ENCODE measurements around the gene NRM. TPM values are rescaled to one million over a fixed set of nuclear protein-coding genes. Genes with fewer than 3 reads are reported as not detected.

The NRM gene
- total RNA-seq, 2 experiments from 2014 or later, result 33.1 to 33.9 TPM

GRCh38 chr6:30717129-30717844 is 26.5 kb upstream of the NRM start, which contains the start of gene MDC1:
Gene MDC1 (minus strand): TSS chr6:30717281. CDS start chr6:30715175, 2,106 bp downstream.
- Mint-ChIP-seq H3K36me3 (peaks cover 56% of the 10 kb centered on the region), H3K27ac (peak within 1 kb of the TSS; percentile 100), H3K4me1 (peaks cover 41% of the 10 kb centered on the region), H3K4me3 (peak within 1 kb of the TSS; percentile 91), H3K9me3 (no peaks in the 10 kb centered on the region), H3K27me3 (no peaks in the 10 kb centered on the region)
- ATAC-seq (ENCODE audit: low read depth), result peak; percentile 77
- POLR2A ChIA-PET, result interaction anchor here (0.7 to 11.0 kb wide), 21 partner anchors 12 to 391 kb away, joined by 3 to 512 read pairs (median 5); partner anchors contain the start of genes ABCF1, DHX16, FLOT1 and GTF2H4
- peak; percentile 97 for DNase-seq

DNA sequence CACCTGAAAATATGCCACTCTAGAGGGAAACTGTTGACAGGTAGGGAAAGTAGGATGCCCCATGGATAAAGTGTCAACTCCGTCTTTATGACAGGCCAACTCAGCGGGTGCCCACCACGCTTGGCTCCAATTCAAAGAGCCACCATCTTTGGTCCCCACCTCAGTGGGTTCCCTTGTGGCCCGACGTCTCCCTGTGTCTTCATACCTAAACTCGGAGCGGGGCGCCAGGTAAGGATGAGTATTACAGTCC is 26.0 kb upstream of the NRM start:
- Mint-ChIP-seq H3K4me3 (peak overlapping the region; percentile 91), H3K36me3 (peaks cover 53% of the 10 kb centered on the region), H3K4me1 (peaks cover 46% of the 10 kb centered on the region), H3K27me3 (no peaks in the 10 kb centered on the region), H3K9me3 (no peaks in the 10 kb centered on the region), H3K27ac (peak overlapping the region; percentile 100)
- DNase-seq, result no peak
- POLR2A ChIA-PET, result interaction anchor here (0.7 to 11.0 kb wide), 19 partner anchors 11 to 391 kb away, joined by 3 to 512 read pairs (median 6); partner anchors contain the start of genes ABCF1, DHX16, FLOT1 and GTF2H4
- ATAC-seq (ENCODE audit: low read depth), result no peak

DNA sequence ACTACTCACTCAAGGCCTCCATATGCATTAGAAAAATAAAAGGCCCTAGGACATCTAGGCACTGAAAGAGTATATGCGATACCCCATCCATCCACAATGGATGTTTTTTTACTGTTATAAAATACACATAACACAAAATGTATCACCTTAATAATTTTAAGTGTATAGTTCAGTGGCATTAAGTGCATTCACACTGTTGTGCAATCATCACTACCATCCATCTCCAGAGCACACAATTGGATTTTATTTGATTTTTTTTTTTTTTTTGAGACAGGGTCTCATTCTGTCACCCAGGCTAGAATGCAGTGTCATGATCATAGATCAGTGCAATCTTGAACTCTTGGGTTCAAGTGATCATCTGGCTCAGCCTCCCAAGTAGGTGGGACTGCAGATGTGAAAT is 23.5 kb upstream of the NRM start:
- no peak for ATAC-seq (ENCODE audit: low read depth)
- no peak for DNase-seq
- POLR2A ChIA-PET, result interaction anchor here (3.9 to 4.1 kb wide), 2 partner anchors 26 to 31 kb away, joined by 37 to 54 read pairs; no protein-coding TSS in a partner anchor
- Mint-ChIP-seq H3K4me3 (no peak overlapping the region), H3K9me3 (no peaks in the 10 kb centered on the region), H3K36me3 (peaks cover 48% of the 10 kb centered on the region), H3K4me1 (peaks cover 53% of the 10 kb centered on the region), H3K27ac (no peak overlapping the region), H3K27me3 (no peaks in the 10 kb centered on the region)

GRCh38 chr6:30712441-30712945 is 21.7 kb upstream of the NRM start:
- DNase-seq (no peak), ATAC-seq (ENCODE audit: low read depth) (no peak)
- peaks cover 49% of the 10 kb centered on the region for H3K36me3 Mint-ChIP-seq
- POLR2A ChIA-PET, result interaction anchor here (0.8 to 3.9 kb wide), 11 partner anchors 9 to 386 kb away, joined by 3 to 54 read pairs (median 4); partner anchors contain the start of genes DHX16 and TRIM39
- H3K4me3 Mint-ChIP-seq, result peak overlapping the region; percentile 62
- H3K9me3 Mint-ChIP-seq, result no peaks in the 10 kb centered on the region
- peaks cover 40% of the 10 kb centered on the region for H3K4me1 Mint-ChIP-seq
- H3K27me3 Mint-ChIP-seq, result no peaks in the 10 kb centered on the region
- peak overlapping the region; percentile 91 for H3K27ac Mint-ChIP-seq

GRCh38 chr6:30711758-30712380 is 21.1 kb upstream of the NRM start:
- peaks cover 50% of the 10 kb centered on the region for H3K36me3 Mint-ChIP-seq
- no peaks in the 10 kb centered on the region for H3K27me3 Mint-ChIP-seq
- ATAC-seq (ENCODE audit: low read depth) (peak; percentile 86), DNase-seq (peak; percentile 57)
- H3K4me3 Mint-ChIP-seq, result peak overlapping the region; percentile 62
- POLR2A ChIA-PET, result interaction anchor here (0.8 to 3.9 kb wide), 11 partner anchors 9 to 386 kb away, joined by 3 to 54 read pairs (median 4); partner anchors contain the start of genes DHX16 and TRIM39
- H3K4me1 Mint-ChIP-seq, result peaks cover 40% of the 10 kb centered on the region
- H3K27ac Mint-ChIP-seq, result peak overlapping the region; percentile 91
- H3K9me3 Mint-ChIP-seq, result no peaks in the 10 kb centered on the region

- H3K36me3 Mint-ChIP-seq, result peaks cover 40% of the 10 kb centered on the region
- POLR2A ChIA-PET, result no interaction called here
- no peak overlapping the region for H3K27ac Mint-ChIP-seq
Observed at GRCh38 chr6:30709101-30709868, 18.5 kb upstream of the NRM start.

GRCh38 chr6:30707281-30707850 is 16.6 kb upstream of the NRM start:
- ATAC-seq (ENCODE audit: low read depth) (no peak), DNase-seq (no peak)
- H3K27ac Mint-ChIP-seq, result no peak overlapping the region
- no peaks in the 10 kb centered on the region for H3K27me3 Mint-ChIP-seq
- H3K4me3 Mint-ChIP-seq, result no peak overlapping the region
- POLR2A ChIA-PET, result interaction anchor here (4.0 kb wide), 1 partner anchor 9 kb away, joined by 17 read pairs; the partner anchor contains the start of gene MDC1
- H3K36me3 Mint-ChIP-seq, result peaks cover 29% of the 10 kb centered on the region
- no peaks in the 10 kb centered on the region for H3K9me3 Mint-ChIP-seq
- H3K4me1 Mint-ChIP-seq, result peaks cover 15% of the 10 kb centered on the region

More at GRCh38 chr6:30709101-30709868, 18.5 kb upstream of the NRM start:
- H3K4me3 Mint-ChIP-seq, result no peak overlapping the region
- H3K4me1 Mint-ChIP-seq, result peaks cover 26% of the 10 kb centered on the region
- no peaks in the 10 kb centered on the region for H3K9me3 Mint-ChIP-seq
- no peaks in the 10 kb centered on the region for H3K27me3 Mint-ChIP-seq
- ATAC-seq (ENCODE audit: low read depth), result no peak
- no peak for DNase-seq

DNA sequence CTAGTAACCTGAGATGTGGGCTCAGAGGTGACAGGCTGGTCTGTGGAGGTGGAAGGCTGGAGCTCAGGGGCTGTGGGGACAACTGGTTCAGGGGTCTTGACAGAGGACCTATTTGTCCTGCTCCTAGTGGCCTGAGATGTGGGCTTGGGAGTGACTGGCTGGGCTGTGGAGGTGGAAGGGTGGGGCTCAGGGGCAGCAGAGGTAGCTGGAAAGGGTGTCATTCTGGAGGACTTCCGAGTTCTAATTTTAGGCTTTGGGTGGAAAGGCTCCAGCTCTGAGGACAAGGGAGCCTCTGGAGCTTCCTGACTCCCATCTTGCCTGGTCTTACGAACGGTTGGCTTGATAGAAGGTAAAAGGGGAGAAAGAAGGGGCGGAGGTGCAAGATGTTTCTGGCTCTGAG is 14.8 kb upstream of the NRM start:
- H3K4me3 Mint-ChIP-seq, result no peak overlapping the region
- H3K36me3 Mint-ChIP-seq, result peaks cover 26% of the 10 kb centered on the region
- H3K27me3 Mint-ChIP-seq, result no peaks in the 10 kb centered on the region
- no peak overlapping the region for H3K27ac Mint-ChIP-seq
- DNase-seq (no peak), ATAC-seq (ENCODE audit: low read depth) (no peak)
- H3K4me1 Mint-ChIP-seq, result peaks cover 1% of the 10 kb centered on the region
- POLR2A ChIA-PET, result interaction anchor here (1.5 to 4.0 kb wide), 2 partner anchors 11 to 12 kb away, joined by 4 to 17 read pairs; partner anchors contain the start of gene MDC1
- H3K9me3 Mint-ChIP-seq, result no peaks in the 10 kb centered on the region

DNA sequence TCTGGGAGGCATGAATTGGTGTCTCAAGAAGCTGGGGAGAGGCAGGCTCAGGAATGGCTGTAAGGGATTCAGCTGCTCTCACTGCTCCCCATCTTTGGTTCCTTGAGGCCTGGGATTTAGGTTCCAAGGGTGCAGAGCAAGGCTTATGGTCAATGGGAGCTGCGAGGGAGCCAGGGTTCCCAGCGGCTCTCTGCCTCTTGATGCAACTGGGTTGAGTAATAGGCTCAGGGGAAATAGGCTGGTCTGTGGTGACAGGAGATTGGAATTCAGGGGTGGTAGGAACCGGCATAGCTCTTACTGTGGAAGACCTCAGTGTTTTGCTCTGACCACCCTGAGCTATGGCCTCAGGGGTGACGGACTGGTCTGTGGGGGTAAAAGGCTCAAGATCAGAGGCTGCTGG is 13.0 kb upstream of the NRM start:
- peak overlapping the region; percentile 26 for H3K27ac Mint-ChIP-seq
- H3K27me3 Mint-ChIP-seq, result no peaks in the 10 kb centered on the region
- no peaks in the 10 kb centered on the region for H3K4me1 Mint-ChIP-seq
- H3K36me3 Mint-ChIP-seq, result peaks cover 27% of the 10 kb centered on the region
- ATAC-seq (ENCODE audit: low read depth) (no peak), DNase-seq (no peak)
- POLR2A ChIA-PET, result interaction anchor here (0.9 to 4.0 kb wide), 5 partner anchors 8 to 16 kb away, joined by 3 to 17 read pairs (median 5); partner anchors contain the start of gene MDC1
- no peaks in the 10 kb centered on the region for H3K9me3 Mint-ChIP-seq
- H3K4me3 Mint-ChIP-seq, result no peak overlapping the region

DNA sequence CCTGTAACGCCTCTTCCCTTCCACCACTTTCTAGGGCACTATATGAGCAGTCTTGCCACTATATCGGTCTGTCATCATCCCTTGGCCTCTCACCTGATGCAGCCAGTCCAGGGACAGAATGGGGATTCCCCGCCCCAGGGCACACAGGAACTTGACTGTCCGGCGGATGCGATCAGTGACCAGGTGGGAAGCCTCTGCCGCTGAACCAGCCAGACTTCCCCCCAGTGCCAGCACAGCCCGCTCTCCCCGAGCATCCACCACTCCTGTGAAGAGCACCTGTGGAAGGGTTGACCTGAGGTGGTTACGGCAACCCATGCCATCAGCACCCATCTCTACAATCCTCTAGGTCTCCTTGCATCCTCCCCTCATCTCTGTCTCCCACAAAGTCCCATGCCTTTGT is 12.2 kb upstream of the NRM start:
- no peak overlapping the region for H3K4me3 Mint-ChIP-seq
- ATAC-seq (ENCODE audit: low read depth) (no peak), DNase-seq (no peak)
- no peaks in the 10 kb centered on the region for H3K9me3 Mint-ChIP-seq
- H3K36me3 Mint-ChIP-seq, result peaks cover 26% of the 10 kb centered on the region
- no peaks in the 10 kb centered on the region for H3K27me3 Mint-ChIP-seq
- no peak overlapping the region for H3K27ac Mint-ChIP-seq
- POLR2A ChIA-PET, result interaction anchor here (0.9 to 2.3 kb wide), 2 partner anchors 9 to 15 kb away, joined by 3 to 6 read pairs; no protein-coding TSS in a partner anchor
- H3K4me1 Mint-ChIP-seq, result no peaks in the 10 kb centered on the region

- POLR2A ChIA-PET, result no interaction called here
- no peaks in the 10 kb centered on the region for H3K9me3 Mint-ChIP-seq
- no peaks in the 10 kb centered on the region for H3K27me3 Mint-ChIP-seq
- H3K36me3 Mint-ChIP-seq, result peaks cover 20% of the 10 kb centered on the region
- no peaks in the 10 kb centered on the region for H3K4me1 Mint-ChIP-seq
- no peak overlapping the region for H3K27ac Mint-ChIP-seq
- ATAC-seq (ENCODE audit: low read depth) (no peak), DNase-seq (no peak)
- no peak overlapping the region for H3K4me3 Mint-ChIP-seq
Observed at GRCh38 chr6:30700340-30700739, 9.6 kb upstream of the NRM start.

DNA sequence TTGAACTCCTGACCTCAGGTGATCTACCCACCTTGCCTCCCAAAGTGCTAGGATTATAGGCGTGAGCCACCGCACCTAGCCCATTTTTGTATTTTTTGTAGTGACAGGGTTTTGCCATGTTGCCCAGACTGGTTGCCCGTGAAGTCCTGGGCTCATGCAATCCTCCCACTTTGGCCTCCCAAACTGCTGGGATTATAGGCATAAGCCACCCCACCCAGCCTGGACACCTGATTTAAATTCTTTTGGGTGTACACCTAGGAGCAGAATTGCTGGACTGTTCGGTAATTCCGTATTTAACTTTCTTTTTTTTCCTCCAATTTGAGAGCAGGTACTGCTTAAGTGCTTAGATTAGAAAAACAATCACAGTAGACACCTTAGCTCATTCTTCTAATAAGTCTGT is 5.6 kb upstream of the NRM start:
- Mint-ChIP-seq H3K4me3 (no peak overlapping the region), H3K9me3 (no peaks in the 10 kb centered on the region), H3K36me3 (peaks cover 10% of the 10 kb centered on the region), H3K4me1 (no peaks in the 10 kb centered on the region), H3K27ac (no peak overlapping the region), H3K27me3 (no peaks in the 10 kb centered on the region)
- DNase-seq, result no peak
- POLR2A ChIA-PET, result interaction anchor here (1.1 to 3.5 kb wide), 2 partner anchors 9 to 21 kb away, joined by 5 to 10 read pairs; partner anchors contain the start of gene MDC1
- no peak for ATAC-seq (ENCODE audit: low read depth)
